H1 (cell line): Measurements from ENCODE around the gene UBN1.

Source experiments
- CBX8 ChIP-seq: fragments of 300-800, 300-1000 bp; sonication (generic); IDR thresholded peaks from 2 replicates; pipeline ENCODE4 v1.7.1; 2016; ENCODE audit warnings: low read depth, low read length, borderline replicate concordance
- CEBPB ChIP-seq: IDR thresholded peaks from 2 replicates; pipeline ENCODE4 v1.6.1; 2012; ENCODE audit warnings: low read depth, low read length
- EZH2 ChIP-seq: fragments of 200-600 bp; sonication (generic); IDR thresholded peaks from 2 replicates; pipeline ENCODE4 v1.7.1; 2012; ENCODE audit warnings: low read depth, mild to moderate bottlenecking, moderate library complexity, low read length, inconsistent platforms; ENCODE audit not compliant: severe bottlenecking
- HDAC2 ChIP-seq, 2 experiments: fragments of 300-600 bp in 1 of 2; sonication (generic) in 1 of 2; IDR thresholded peaks; 2 replicates each; pipeline ENCODE4 v1.6.1; 2011 to 2012; ENCODE audit warnings: low read depth in 2 of 2, low read length in 2 of 2, mild to moderate bottlenecking in 2 of 2, moderate library complexity in 2 of 2, borderline replicate concordance in 1 of 2, inconsistent platforms in 1 of 2
- NRF1 ChIP-seq: IDR thresholded peaks from 2 replicates; pipeline ENCODE4 v1.6.1; 2011; ENCODE audit warnings: mild to moderate bottlenecking, low read depth, low read length, improper control_type of control experiment
- POLR2A ChIP-seq, 2 experiments: IDR thresholded peaks; 1 replicate in 1 of 2; 2 replicates in 1 of 2; pipeline ENCODE4 v1.6.1; 2011; ENCODE audit warnings: low read depth in 2 of 2, low read length in 2 of 2, mild to moderate bottlenecking in 2 of 2; ENCODE audit errors: control extremely low read depth in 1 of 2
- POLR2AphosphoS5 ChIP-seq: IDR thresholded peaks from 2 replicates; pipeline ENCODE4 v1.6.1; 2011; ENCODE audit warnings: low read depth, low read length
- RAD21 ChIP-seq, 2 experiments: IDR thresholded peaks in 1 of 2; conservative IDR thresholded peaks in 1 of 2; 2 replicates each; pipeline ENCODE4 v1.6.1; 2011; ENCODE audit warnings: low read depth in 2 of 2, low read length in 2 of 2, improper control_type of control experiment in 1 of 2, inconsistent platforms in 1 of 2, mild to moderate bottlenecking in 1 of 2, moderate library complexity in 1 of 2
- SIN3A ChIP-seq, 2 experiments: IDR thresholded peaks in 1 of 2; conservative IDR thresholded peaks in 1 of 2; 2 replicates each; pipeline ENCODE4 v1.6.1; 2011 to 2012; ENCODE audit warnings: low read length in 2 of 2, improper control_type of control experiment in 1 of 2, low read depth in 1 of 2, mild to moderate bottlenecking in 1 of 2
- SRF ChIP-seq: IDR thresholded peaks from 2 replicates; pipeline ENCODE4 v1.6.1; 2011; ENCODE audit warnings: mild to moderate bottlenecking, low read depth, low read length, moderate library complexity
- TAF1 ChIP-seq: IDR thresholded peaks from 2 replicates; pipeline ENCODE4 v1.6.1; 2011; ENCODE audit warnings: mild to moderate bottlenecking, low read depth, low read length
- TF ChIP-seq, protein P1 (sequence below), 3 experiments: IDR thresholded peaks; 1 replicate in 2 of 3; 2 replicates in 1 of 3; pipeline versions ENCODE4 v1.5.1 to v1.6.1; 2011; ENCODE audit warnings: low read length in 3 of 3, mild to moderate bottlenecking in 3 of 3, inconsistent platforms in 2 of 3, low read depth in 1 of 3, moderate library complexity in 1 of 3; ENCODE audit not compliant: insufficient read depth in 1 of 3; ENCODE audit errors: control extremely low read depth in 1 of 3
- TF ChIP-seq, protein P2 (sequence below): IDR thresholded peaks from 2 replicates; pipeline ENCODE4 v1.6.1; 2011; ENCODE audit warnings: low read length, improper control_type of control experiment

DNA sequence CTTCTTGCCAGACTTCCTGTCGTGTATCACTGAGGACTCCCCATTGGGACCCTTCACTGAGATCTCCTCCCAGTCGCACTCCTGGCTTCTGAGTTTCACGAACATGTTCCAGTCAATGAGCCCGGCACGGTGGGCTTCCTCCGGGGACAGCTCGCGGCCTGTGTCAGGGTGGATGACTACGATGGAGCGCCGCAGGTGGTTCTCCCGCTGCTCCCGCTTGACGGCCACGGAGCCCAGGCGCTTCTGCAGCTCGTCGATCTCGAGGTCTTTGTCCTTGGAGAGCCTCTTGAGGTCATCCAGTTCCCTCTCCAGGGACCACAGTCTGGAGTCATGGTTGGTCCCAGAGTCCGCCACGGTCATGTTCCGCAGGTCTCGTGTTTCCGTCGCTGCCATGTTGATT is 36.2 kb downstream of the UBN1 start:
- TF ChIP-seq, protein P1, sequence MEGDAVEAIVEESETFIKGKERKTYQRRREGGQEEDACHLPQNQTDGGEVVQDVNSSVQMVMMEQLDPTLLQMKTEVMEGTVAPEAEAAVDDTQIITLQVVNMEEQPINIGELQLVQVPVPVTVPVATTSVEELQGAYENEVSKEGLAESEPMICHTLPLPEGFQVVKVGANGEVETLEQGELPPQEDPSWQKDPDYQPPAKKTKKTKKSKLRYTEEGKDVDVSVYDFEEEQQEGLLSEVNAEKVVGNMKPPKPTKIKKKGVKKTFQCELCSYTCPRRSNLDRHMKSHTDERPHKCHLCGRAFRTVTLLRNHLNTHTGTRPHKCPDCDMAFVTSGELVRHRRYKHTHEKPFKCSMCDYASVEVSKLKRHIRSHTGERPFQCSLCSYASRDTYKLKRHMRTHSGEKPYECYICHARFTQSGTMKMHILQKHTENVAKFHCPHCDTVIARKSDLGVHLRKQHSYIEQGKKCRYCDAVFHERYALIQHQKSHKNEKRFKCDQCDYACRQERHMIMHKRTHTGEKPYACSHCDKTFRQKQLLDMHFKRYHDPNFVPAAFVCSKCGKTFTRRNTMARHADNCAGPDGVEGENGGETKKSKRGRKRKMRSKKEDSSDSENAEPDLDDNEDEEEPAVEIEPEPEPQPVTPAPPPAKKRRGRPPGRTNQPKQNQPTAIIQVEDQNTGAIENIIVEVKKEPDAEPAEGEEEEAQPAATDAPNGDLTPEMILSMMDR (IDR thresholded peaks at IDR 0.05; ENCODE audit: control extremely low read depth in 1 of 3, insufficient read depth in 1 of 3, low read depth in 1 of 3, low read length in 3 of 3): no peak
- TF ChIP-seq SRF (no peak), NRF1 (no peak), HDAC2 (IDR thresholded peaks at IDR 0.05; ENCODE audit: borderline replicate concordance in 1 of 2, low read depth in 2 of 2, low read length in 2 of 2) (no peak), POLR2AphosphoS5 (no peak), POLR2A (IDR thresholded peaks at IDR 0.05; ENCODE audit: control extremely low read depth in 1 of 2, low read depth in 2 of 2, low read length in 2 of 2) (no peak), RAD21 (IDR thresholded peaks at IDR 0.05 in 1 of 2, conservative IDR thresholded peaks at IDR 0.05 in 1 of 2; ENCODE audit: low read depth in 2 of 2, low read length in 2 of 2) (no peak), TAF1 (no peak), CEBPB (no peak), CBX8 (no peak), EZH2 (no peak), SIN3A (conservative IDR thresholded peaks at IDR 0.05 in 1 of 2, IDR thresholded peaks at IDR 0.05 in 1 of 2; ENCODE audit: low read depth in 1 of 2, low read length in 2 of 2) (no peak)
- TF ChIP-seq, protein P2, sequence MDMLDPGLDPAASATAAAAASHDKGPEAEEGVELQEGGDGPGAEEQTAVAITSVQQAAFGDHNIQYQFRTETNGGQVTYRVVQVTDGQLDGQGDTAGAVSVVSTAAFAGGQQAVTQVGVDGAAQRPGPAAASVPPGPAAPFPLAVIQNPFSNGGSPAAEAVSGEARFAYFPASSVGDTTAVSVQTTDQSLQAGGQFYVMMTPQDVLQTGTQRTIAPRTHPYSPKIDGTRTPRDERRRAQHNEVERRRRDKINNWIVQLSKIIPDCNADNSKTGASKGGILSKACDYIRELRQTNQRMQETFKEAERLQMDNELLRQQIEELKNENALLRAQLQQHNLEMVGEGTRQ: no peak
